HG03457 (cell line): ENCODE measurements around the gene PCBP2.
"Not testable (repeated sequence)": the region's sequence is repeated elsewhere in the genome, so short reads cannot be mapped to it uniquely, and the experiment has no call there.

Source experiments
- ATAC-seq: cut with Tn5 transposase; IDR thresholded peaks from one replicate; pipeline ENCODE4 v1.9.1; 2021; ENCODE audit warnings: moderate number of reproducible peaks; ENCODE audit not compliant: unreplicated experiment

The PCBP2 gene

DNA sequence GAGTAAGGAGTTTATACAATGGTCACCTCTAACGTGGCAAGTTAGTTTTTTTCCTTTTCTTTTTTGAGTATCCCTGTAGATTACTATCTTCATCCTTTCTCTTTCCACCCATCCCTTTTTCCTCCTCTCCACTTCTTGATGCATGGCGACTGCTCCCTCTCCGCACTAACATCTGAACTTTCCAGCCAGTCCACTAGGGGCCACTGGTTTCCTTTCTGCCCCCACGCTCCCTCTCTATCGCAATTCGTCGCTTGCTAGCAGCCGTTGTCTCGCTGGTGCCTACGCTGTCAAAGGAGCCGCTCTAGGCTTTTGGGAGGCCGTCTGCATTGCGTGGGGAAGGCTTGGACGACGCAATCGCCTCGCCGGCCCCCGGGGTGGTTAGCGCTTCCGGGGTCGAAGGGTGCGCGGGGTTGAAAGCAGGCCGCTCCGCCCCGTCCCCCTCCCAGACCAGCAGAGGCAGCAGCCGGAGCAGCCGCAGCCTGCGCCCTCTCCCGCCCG is at the start of gene PCBP2:
Gene PCBP2 (plus strand): TSS at position 442 of the 498 bp plus-strand sequence. CDS start 2,699 bp downstream, outside the sequence.
- peak; percentile 91 for ATAC-seq

DNA sequence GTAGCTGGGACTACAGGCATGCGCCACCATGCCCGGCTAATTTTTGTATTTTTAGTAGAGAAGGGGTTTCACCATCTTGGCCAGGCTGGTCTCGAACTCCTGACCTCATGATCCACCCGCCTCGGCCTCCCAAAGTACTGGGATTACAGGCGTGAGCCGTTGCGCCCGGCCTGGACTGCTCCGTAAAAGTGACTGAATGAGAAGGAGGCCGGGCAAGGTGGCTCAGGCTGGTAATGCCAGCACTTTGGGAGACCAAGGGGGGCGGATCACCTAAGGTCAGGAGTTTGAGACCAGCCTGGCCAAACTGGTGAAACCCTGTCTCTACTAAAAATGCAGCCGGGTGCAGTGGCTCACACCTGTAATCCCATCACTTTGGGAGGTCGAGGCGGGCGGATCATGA is 49.6 kb upstream of the PCBP2 start:
- not testable (repeated sequence) for ATAC-seq

DNA sequence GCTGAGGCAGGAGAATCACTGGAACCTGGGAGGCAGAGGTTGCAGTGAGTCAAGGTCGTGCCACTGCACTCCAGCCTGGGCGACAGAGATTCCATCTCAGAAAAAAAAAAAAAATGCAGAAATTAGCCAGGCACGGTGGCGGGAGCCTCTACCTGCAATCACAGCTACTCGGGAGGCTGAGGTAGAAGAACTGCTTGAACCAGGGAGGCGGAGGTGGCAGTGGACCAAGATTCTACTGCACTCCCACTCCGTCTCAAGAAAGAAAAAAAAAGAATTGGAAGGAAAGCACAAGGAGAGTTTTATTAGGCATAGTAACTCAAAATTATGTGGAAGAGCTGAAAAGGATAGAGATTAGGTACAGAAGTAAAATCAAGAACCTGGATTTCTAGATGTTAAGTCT is 49.0 kb upstream of the PCBP2 start:
- ATAC-seq: no peak

DNA sequence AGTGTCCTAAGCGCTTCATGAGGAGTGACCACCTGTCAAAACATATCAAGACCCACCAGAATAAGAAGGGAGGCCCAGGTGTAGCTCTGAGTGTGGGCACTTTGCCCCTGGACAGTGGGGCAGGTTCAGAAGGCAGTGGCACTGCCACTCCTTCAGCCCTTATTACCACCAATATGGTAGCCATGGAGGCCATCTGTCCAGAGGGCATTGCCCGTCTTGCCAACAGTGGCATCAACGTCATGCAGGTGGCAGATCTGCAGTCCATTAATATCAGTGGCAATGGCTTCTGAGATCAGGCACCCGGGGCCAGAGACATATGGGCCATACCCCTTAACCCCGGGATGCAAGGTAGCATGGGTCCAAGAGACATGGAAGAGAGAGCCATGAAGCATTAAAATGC is 41.0 kb upstream of the PCBP2 start:
- no peak for ATAC-seq

DNA sequence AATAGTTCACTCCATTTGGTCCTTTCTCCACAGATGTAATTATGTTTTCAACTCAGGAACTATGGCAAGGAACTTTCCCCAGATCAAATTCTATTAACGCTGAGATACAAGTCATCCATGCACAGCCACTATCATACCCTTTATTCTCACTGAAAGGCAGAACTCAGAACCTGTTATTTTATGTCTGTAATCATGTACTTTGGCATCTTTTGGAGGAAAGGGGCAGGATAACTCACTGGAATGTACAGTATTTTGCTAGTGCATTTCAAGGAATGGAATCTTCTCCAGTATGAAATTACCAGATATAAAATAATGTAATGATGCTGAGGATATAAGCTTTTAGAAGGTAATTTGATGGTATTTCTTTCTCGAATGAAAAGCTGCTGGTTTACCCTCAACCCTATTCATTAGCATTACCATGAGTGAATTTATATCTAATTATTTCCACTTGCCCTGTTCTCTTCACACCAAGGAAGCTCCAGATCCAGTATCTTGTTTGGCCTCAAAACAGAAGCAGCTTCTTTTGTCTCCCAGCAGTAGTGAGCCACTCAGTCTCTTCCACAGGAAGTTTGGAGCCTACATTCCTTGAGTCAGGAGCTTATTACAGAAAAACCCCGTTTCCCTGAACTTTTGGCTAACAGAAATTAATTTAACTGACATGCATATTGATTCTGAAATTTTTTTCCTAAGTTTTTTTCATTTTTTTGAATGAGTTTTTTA is 38.3 kb upstream of the PCBP2 start:
- no peak for ATAC-seq

DNA sequence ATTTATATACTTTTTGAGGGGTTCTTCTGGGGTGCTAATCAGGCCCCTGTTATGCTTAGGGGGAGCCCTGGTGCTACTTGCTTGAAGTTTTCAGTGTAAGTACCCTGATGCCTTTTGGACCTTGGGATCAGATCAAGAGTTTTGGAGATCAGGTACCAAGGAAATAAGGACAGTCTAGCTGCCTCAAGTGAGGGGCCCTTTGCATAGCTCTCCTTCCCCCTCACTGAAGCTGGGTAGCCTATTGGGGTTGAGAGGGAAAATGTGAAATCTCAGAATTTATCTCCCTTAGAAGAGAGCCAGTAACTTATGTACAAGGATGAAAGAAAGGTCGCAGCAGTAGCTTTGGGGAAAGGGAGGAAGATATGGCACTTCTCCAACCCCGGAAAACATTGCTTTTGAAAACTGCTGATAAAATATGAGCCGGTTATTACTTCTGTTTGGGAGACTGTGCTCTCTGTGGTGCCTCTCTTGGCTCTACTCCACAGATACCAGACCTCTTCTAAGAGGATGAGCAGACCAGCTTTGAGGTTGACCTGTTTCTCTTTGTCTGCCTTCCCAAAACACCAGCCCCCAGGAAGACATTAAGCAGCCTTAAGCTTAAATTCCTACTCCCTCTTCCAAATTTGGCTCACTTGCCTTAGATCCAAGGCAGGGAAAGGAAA is 37.0 kb upstream of the PCBP2 start:
- no peak for ATAC-seq

DNA sequence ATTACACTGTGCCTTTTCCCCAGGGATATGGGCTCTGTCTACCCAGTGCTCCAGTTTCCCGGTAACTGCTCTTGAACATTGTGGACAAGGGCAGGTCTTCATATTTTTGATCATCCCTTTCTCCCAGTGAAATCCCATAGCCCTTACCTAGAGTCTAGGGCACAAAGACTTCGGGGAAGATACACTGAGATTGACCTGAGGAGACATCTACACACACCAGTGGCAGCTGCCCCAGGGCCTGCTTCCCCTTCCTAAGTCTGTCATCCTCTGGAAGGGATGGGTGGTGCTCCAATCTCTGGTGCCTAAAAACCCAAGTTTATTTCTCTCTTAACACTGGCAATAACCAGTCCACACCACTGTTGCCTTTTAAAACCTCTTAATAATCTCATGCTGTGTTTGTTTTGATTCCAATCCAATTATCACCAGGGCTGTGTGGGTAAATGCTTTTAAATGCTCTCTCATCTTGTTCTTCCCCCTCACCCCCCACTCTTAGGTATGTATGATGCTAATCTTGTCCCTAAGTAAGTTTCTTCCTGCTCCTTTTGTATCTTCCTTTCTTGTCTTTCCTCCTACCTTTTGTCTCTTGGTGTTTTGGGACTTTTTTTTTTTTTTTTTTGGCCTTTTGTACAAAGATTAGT is 36.0 kb upstream of the PCBP2 start:
- not testable (repeated sequence) for ATAC-seq

DNA sequence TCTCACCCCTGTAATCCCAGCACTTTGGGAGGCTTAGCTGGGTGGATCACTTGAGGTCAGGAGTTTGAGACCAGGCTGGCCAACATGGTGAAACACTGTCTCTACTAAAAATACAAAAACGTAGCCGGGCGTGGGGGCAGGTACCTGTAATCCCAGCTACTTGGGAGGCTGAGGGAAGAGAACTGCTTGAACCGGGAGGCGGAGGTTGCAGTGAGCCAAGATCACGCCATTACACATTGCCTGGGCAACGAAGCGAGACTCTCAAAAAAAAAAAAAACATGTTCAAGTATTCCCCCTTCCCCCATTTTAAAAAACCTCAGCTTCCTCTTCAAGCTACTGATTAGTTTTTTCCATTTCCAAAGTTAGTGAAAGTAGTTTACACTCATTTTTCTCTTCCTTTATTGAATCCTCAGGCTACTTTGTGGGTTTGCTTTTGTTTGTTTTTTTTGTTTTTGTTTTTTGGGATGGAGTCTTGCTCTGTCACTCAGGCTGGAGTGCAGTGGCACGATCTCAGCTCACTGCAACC is 34.5 kb upstream of the PCBP2 start:
- ATAC-seq: not testable (repeated sequence)

DNA sequence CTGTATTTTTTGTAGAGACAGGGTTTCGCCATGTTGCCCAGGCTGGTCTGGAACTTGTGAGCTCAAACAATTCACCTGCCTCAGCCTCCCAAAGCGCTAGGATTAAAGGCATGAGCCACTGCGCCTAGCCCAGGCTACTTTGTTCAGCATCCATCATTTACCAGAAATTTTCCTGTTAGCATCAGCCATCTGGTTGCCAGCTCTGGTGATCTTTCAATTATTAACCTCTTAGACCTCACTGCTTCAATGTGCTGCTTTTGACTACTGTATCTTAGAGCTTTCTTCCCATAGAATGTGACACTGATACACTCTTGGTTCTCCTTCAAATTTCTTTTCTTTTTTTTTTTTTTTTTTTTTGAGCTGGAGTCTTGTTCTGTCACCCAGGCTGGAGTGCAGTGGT is 33.7 kb upstream of the PCBP2 start:
- ATAC-seq: no peak

DNA sequence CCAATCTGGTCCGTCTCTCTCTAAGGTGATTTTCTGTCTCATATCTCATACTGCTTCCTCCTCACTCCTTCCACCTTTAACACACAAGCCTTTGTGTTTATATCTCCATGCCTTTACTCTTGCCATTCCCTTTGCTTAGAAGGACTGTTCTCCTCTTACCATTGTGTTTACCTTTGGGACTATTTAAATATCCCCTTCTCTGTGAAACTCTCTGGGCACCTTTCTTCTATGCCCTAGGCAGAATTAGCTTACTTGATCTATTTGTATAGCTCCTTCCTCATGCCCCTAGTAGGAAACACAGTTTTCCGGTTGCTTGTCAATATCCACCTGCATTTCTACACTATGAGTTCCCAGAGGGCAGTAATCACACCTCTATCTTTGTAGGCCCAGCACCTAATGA is 32.1 kb upstream of the PCBP2 start:
- no peak for ATAC-seq

DNA sequence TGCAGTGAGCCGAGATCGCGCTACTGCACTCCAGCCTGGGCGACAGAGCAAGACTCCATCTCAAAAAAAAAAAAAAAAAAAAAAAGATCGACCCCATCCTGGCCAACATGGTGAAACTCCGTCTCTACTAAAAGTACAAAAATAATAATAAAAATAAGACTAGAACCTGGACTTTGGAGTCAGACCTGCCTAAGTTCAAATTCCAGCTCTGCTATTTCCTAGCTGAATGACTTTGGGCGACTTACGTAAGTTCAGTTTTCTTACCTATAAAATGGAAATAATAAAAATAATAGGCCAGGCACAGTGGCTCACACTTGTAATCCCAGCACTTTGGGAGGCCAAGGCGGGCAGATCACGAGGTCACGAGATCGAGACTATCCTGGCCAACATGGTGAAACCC is 29.7 kb upstream of the PCBP2 start:
- not testable (repeated sequence) for ATAC-seq

DNA sequence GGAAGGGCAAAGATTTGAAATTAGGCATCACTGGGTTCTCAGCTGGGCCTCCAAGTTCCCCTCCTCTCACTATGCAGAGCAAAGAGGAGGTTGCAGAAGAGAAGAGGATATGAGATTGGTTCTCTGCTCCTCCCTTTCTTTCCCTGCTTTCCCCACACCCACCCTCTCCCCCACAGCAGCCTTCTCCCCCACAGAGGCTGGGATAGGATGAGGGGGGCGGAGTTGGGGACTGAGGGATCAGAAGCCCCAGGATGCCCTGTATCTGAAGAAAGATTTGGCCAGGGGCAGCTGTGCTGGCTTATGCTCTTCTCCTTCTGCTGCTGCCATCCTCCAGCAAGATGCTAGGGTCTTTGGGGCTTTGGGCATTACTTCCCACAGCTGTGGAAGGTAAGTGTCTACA is 28.3 kb upstream of the PCBP2 start, which contains the start of gene AMHR2:
Gene AMHR2 (plus strand): TSS at position 259 of the 400 bp plus-strand sequence. CDS start 80 bp downstream, at position 339.
- ATAC-seq: no peak

DNA sequence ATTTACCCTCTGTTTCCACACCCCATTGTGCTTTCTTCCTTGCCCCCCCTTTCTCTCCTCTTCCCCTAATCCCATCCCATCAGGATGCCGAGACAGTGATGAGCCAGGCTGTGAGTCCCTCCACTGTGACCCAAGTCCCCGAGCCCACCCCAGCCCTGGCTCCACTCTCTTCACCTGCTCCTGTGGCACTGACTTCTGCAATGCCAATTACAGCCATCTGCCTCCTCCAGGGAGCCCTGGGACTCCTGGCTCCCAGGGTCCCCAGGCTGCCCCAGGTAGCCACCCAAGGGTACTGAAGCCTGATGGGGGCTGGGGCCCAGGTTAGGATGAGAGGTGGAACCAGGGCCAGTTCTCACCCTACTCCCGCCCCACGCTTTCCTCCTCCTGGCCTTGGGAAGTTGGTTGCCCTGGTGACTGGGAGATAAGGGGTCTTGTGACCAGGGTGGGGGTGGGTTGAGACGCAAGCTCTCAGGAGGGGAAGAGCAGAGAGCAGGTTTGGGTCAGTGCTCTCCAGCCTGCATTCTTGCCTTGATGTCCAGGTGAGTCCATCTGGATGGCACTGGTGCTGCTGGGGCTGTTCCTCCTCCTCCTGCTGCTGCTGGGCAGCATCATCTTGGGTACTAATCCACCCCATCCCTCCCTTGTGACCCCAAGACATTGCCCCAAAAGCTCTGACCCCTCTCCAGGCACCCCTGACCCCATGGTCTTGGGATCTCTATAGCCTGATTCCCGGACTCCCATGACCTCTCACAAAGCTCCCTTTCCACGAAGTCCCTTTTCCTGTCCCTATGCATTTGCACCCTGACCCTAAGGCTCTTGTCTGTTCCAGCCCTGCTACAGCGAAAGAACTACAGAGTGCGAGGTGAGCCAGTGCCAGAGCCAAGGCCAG is 27.0 kb upstream of the PCBP2 start:
- no peak for ATAC-seq

DNA sequence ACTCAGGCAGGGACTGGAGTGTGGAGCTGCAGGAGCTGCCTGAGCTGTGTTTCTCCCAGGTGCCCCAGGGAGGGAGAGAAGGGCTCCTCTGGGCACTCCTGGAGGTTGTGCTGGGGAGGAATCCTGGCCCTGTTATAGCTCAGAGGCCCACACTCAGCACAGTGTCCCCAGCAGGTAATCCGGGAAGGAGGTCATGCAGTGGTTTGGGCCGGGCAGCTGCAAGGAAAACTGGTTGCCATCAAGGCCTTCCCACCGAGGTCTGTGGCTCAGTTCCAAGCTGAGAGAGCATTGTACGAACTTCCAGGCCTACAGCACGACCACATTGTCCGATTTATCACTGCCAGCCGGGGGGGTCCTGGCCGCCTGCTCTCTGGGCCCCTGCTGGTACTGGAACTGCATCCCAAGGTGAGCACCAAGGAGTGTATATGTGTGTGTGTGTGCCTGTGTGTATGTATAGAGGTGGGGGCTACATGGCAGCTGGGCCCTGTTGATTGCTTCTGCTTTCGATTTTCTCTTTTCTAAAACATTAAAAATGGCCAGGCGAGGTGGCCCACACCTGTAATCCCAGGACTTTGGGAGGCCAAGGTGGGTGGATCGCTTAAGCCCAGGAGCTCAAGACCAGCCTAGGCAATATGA is 26.3 kb upstream of the PCBP2 start:
- ATAC-seq: no peak

DNA sequence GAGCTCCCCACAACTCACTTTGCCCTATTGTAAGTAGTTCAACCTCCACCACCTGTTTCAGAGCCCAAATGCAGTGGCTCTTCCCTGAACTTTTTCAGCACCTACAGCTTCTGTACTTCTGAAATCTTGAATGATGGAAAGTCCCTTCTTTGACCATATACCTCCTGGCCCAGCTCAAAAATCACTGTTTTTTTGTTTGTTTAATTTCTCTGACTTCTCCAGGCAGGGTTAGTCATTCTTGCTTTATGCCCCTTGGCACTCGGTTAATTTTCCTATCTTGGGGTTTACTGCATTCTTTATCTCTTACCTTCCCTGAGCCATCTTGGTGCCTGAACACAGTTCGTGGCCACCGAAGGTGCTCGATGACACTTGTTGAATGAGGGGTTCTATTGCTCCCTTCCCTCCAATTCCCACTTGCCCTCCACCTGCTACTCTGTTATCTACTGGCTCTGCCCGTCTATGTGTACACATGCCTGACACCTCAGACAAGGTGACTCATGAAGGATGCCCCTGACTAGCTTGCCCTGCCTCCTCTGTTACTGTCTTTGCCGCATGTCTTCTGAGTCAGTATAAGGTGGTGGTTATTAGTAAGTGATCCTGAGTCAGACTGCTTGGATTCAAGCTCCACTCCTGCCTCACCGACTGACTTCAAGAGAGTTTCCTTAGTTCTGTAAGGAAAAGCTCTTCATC is 23.9 kb upstream of the PCBP2 start:
- no peak for ATAC-seq

DNA sequence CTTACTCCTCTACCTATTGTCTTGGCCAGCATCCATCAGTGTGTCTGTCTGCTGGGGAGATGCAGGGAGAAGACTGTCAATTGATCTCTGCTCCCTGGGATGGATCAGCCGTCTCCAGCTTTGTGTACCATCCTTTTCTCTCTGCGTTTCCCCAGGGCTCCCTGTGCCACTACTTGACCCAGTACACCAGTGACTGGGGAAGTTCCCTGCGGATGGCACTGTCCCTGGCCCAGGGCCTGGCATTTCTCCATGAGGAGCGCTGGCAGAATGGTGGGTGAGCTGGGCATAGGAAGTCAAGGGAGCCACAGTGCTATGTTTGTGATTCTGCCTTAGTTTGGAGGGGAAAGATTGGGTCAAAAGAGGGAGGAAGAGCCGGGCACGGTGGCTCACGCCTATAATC is 23.2 kb upstream of the PCBP2 start:
- ATAC-seq: no peak

DNA sequence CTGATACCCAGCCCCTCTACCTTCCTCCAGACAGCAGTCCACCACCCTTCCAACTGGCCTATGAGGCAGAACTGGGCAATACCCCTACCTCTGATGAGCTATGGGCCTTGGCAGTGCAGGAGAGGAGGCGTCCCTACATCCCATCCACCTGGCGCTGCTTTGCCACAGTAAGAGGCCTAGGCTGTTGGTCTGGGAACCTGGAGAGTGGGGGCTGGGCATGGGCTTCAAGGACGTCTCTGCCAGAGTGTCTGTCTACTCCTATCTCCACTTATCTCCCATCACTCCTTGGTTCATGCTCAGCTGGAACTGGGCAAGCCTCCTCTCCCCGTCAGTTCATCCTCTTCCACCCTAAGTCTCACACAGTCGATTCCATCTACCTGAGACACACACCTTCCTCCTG is 21.8 kb upstream of the PCBP2 start:
- ATAC-seq: no peak

DNA sequence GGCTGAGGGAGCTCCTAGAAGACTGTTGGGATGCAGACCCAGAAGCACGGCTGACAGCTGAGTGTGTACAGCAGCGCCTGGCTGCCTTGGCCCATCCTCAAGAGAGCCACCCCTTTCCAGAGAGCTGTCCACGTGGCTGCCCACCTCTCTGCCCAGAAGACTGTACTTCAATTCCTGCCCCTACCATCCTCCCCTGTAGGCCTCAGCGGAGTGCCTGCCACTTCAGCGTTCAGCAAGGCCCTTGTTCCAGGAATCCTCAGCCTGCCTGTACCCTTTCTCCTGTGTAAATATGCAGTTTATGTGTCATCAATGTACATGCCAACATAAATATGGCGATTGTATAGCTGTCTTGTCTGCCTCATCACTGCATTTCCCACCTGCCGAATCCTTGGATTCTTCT is 20.7 kb upstream of the PCBP2 start:
- ATAC-seq: no peak

DNA sequence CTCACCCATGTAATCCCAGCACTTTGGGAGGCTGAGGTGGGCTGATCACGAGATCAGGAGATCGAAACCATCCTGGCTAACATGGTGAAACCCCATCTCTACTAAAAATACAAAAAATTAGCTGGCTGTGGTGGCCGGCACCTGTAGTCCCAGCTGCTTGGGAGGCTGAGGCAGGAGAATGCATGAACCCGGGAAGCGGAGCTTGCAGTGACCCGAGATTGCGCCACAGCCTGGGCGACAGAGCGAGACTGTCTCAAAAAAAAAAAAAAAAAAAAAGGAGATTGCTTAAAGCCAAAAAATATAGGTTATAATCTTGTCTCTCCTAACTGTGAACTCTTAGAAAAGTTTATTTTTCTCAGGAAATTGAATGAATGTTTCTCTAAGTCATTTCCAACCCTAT is 16.6 kb upstream of the PCBP2 start:
- not testable (repeated sequence) for ATAC-seq

DNA sequence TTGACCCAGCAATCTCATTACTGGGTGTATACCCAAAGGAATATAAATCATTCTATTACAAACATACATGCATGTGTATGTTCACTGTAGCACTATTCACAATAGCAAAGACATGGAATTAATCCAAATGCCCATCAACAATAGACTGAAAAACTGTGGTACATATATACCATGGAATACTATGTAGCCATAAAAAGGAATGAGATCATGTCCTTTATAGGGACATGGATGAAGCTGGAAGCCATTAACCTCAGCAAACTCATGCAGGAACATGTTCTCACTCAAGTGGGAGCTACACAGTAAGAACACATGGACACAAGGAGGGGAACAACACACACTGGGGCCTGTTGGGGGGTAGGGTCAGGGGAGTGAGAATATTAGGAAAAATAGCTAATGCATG is 12.3 kb upstream of the PCBP2 start:
- ATAC-seq: not testable (repeated sequence)
